Activated CD4-positive, alpha-beta T cell treated with anti-CD3 and anti-CD28 coated beads, Interleukin-2, amount 10 ng/mL, durations not matched to agents 7 days and 5 days (primary cell): ENCODE results near the gene POMP. TPM values are rescaled to one million over a fixed set of nuclear protein-coding genes. Genes with fewer than 3 reads are reported as not detected.
A peak's percentile ranks its signal among the peaks of the same experiment; 100 is the strongest.

Source experiments
- CTCF ChIA-PET: fragments of 350-600 bp; sonication (Branson Sonifier 250); formaldehyde crosslinking; loops from one replicate; lab custom pipeline; 2021; ENCODE audit warnings: antibody characterized with exemption; lab: Charles Lee
- POLR2A ChIA-PET: fragments of 350-600 bp; sonication (Branson Sonifier 250); formaldehyde crosslinking; loops from one replicate; lab custom pipeline; 2021; ENCODE audit warnings: antibody characterized with exemption; lab: Charles Lee
- DNase-seq: peaks from one replicate; pipeline ENCODE4 v3.0.0-alpha.2; 2020
- H3K27ac Mint-ChIP-seq: one replicate; pipeline ENCODE4 v1.8.0; 2021; ENCODE audit warnings: mild to moderate bottlenecking, moderate library complexity, mixed read lengths
- H3K27me3 Mint-ChIP-seq: one replicate; pipeline ENCODE4 v1.8.0; 2021; ENCODE audit warnings: mixed read lengths
- H3K36me3 Mint-ChIP-seq: one replicate; pipeline ENCODE4 v1.8.0; 2021; ENCODE audit warnings: low read depth, mixed read lengths
- H3K4me1 Mint-ChIP-seq: one replicate; pipeline ENCODE4 v1.8.0; 2021; ENCODE audit warnings: mixed read lengths
- H3K4me3 Mint-ChIP-seq: one replicate; pipeline ENCODE4 v1.8.0; 2021; ENCODE audit warnings: mild to moderate bottlenecking, moderate library complexity, mixed read lengths
- H3K9me3 Mint-ChIP-seq: one replicate; pipeline ENCODE4 v1.8.0; 2021; ENCODE audit warnings: mixed read lengths
- total RNA-seq, 2 experiments: library from RNA; stranded (reverse); gene quantifications; one replicate each; pipeline ENCODE4 v1.2.3, GENCODE V29; 2021

Gene POMP
- total RNA-seq, 2 experiments from 2014 or later = 66.7 to 67.8 TPM

- no peaks in the 10 kb centered on the region for H3K9me3 Mint-ChIP-seq
- DNase-seq = peak; percentile 13
- H3K4me1 Mint-ChIP-seq = peaks cover 15% of the 10 kb centered on the region
- peak overlapping the region; percentile 36 for H3K27ac Mint-ChIP-seq
- H3K36me3 Mint-ChIP-seq = peaks cover 30% of the 10 kb centered on the region
- H3K27me3 Mint-ChIP-seq = no peaks in the 10 kb centered on the region
- ChIA-PET CTCF (interaction anchor here (1.2 kb wide), 1 partner anchor 49 kb away, joined by 3 read pairs; the partner anchor contains the start of gene POMP), POLR2A (no interaction called here)
- no peak overlapping the region for H3K4me3 Mint-ChIP-seq
Observed at GRCh38 chr13:28707629-28708427, 48.9 kb downstream of the POMP start.

DNA sequence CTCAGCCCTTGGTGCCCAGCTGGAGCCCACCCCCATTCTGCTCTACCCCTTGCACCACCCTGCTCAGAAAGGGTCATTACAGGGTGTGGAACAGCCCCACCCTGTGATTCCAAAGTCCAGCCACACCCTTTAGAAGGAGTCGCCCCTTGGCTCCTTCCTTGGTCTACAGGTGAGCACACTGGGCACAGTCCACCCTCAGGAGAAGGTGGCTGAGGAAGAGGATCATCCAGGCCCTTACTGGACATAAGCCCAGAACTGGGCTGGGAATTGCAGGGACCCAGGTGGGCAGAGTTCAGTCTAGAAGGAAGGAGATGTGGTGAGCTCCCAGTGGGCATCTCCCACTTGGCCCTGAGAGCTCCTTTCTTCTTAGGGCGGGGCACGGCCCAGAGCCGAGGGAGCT, 51.2 kb downstream of the POMP start:
- H3K27ac Mint-ChIP-seq = no peak overlapping the region
- DNase-seq = no peak
- no peaks in the 10 kb centered on the region for H3K27me3 Mint-ChIP-seq
- peaks cover 15% of the 10 kb centered on the region for H3K4me1 Mint-ChIP-seq
- no peak overlapping the region for H3K4me3 Mint-ChIP-seq
- peaks cover 32% of the 10 kb centered on the region for H3K36me3 Mint-ChIP-seq
- ChIA-PET CTCF (no interaction called here), POLR2A (no interaction called here)
- H3K9me3 Mint-ChIP-seq = no peaks in the 10 kb centered on the region

- Mint-ChIP-seq H3K4me3 (no peak overlapping the region), H3K27me3 (no peaks in the 10 kb centered on the region), H3K9me3 (no peaks in the 10 kb centered on the region), H3K27ac (no peak overlapping the region), H3K4me1 (peaks cover 24% of the 10 kb centered on the region), H3K36me3 (peaks cover 24% of the 10 kb centered on the region)
- POLR2A ChIA-PET = no interaction called here
- CTCF ChIA-PET = no interaction called here
- DNase-seq = no peak
Observed at GRCh38 chr13:28714651-28715050, 55.7 kb downstream of the POMP start.

DNA sequence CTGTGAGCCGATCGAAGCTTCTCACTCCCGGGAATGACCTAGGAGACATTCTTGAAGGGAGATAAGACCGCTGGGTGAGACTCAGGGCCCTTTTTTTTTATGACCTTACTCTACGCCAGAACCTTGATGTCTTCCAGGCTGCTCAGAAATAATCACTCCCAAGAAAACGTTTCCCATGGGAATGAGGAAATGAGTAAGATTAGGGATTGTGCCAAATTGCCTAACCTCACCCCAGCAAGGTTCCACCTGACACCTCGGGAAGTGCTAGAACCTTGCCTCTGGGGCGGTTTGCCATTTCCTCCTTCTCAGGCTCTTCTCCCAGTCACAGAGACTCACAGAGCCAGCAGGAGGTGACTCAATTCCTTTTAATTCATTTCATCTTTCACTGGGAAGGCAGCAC, 57.6 kb downstream of the POMP start:
- peaks cover 25% of the 10 kb centered on the region for H3K4me1 Mint-ChIP-seq
- peaks cover 19% of the 10 kb centered on the region for H3K36me3 Mint-ChIP-seq
- ChIA-PET CTCF (interaction anchor here (0.6 kb wide), 1 partner anchor 10 kb away, joined by 5 read pairs; no protein-coding TSS in a partner anchor), POLR2A (no interaction called here)
- no peaks in the 10 kb centered on the region for H3K27me3 Mint-ChIP-seq
- no peaks in the 10 kb centered on the region for H3K9me3 Mint-ChIP-seq
- no peak for DNase-seq
- H3K27ac Mint-ChIP-seq = peak overlapping the region; percentile 37
- H3K4me3 Mint-ChIP-seq = no peak overlapping the region

- ChIA-PET CTCF (interaction anchor here (0.6 kb wide), 1 partner anchor 10 kb away, joined by 5 read pairs; no protein-coding TSS in a partner anchor), POLR2A (no interaction called here)
- H3K36me3 Mint-ChIP-seq = peaks cover 18% of the 10 kb centered on the region
- peaks cover 2% of the 10 kb centered on the region for H3K27me3 Mint-ChIP-seq
- H3K9me3 Mint-ChIP-seq = no peaks in the 10 kb centered on the region
- H3K27ac Mint-ChIP-seq = peak overlapping the region; percentile 5
- H3K4me3 Mint-ChIP-seq = peak overlapping the region; percentile 83
- DNase-seq = no peak
- peaks cover 25% of the 10 kb centered on the region for H3K4me1 Mint-ChIP-seq
Observed at GRCh38 chr13:28717170-28717569, 58.2 kb downstream of the POMP start.

GRCh38 chr13:28718196-28718542, 59.2 kb downstream of the POMP start:
- H3K4me3 Mint-ChIP-seq = peak overlapping the region; percentile 83
- ChIA-PET POLR2A (no interaction called here), CTCF (interaction anchor here (0.6 to 1.3 kb wide), 2 partner anchors 29 to 633 kb away, joined by 3 read pairs; no protein-coding TSS in a partner anchor)
- peak; percentile 8 for DNase-seq
- H3K27me3 Mint-ChIP-seq = peaks cover 4% of the 10 kb centered on the region
- H3K4me1 Mint-ChIP-seq = peaks cover 25% of the 10 kb centered on the region
- H3K27ac Mint-ChIP-seq = peak overlapping the region; percentile 93
- peaks cover 15% of the 10 kb centered on the region for H3K36me3 Mint-ChIP-seq
- no peaks in the 10 kb centered on the region for H3K9me3 Mint-ChIP-seq

DNA sequence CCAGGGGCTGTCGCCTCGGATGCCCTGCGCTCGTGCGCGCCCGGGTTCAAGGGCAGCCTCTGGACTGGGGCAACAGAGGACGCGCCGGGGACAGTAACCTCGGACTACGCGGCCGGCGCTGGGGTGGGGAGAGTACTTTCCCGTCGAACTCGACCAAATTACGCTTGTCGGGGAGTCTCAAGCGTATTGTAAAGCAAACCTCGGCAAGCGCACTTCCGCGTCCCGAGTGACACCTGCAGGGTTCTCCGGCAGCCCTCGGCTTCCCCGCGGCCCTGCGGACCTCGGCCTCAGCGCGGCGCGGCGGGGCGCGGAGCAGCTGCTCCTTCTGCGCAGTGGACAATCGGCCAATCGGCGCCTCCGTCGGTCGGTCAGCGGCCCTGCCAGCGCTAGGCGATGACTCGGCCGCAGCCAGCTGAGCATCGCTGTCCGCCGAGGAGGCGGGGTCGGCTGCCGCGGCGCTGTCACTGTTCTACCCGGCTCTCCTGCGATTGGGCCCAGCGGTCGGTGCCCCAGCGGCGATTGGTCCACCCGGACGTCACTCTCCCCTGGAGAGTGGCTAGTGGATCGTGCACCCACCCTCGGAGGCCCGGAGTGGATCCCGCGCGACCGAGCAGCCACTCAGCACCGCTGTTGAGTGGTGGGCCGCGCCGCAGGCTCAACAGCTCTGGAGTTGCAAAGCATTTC, 59.8 kb downstream of the POMP start, which contains the start of gene SLC46A3:
SLC46A3 (minus strand) TSS at position 428 of the 684 bp plus-strand sequence. CDS start 972 bp downstream, outside the sequence.
- H3K27me3 Mint-ChIP-seq = peaks cover 4% of the 10 kb centered on the region
- DNase-seq = peak; percentile 97
- POLR2A ChIA-PET = no interaction called here
- H3K4me3 Mint-ChIP-seq = peak within 1 kb of the TSS; percentile 83
- CTCF ChIA-PET = interaction anchor here (0.9 to 1.3 kb wide), 2 partner anchors 29 to 76 kb away, joined by 3 read pairs; no protein-coding TSS in a partner anchor
- H3K9me3 Mint-ChIP-seq = no peaks in the 10 kb centered on the region
- peaks cover 25% of the 10 kb centered on the region for H3K4me1 Mint-ChIP-seq
- peaks cover 15% of the 10 kb centered on the region for H3K36me3 Mint-ChIP-seq
- peak within 1 kb of the TSS; percentile 93 for H3K27ac Mint-ChIP-seq

GRCh38 chr13:28719227-28720055, 60.5 kb downstream of the POMP start:
- Mint-ChIP-seq H3K36me3 (peaks cover 15% of the 10 kb centered on the region), H3K27ac (peak overlapping the region; percentile 93), H3K27me3 (peaks cover 4% of the 10 kb centered on the region), H3K9me3 (no peaks in the 10 kb centered on the region), H3K4me1 (peaks cover 25% of the 10 kb centered on the region), H3K4me3 (peak overlapping the region; percentile 83)
- no peak for DNase-seq
- POLR2A ChIA-PET = no interaction called here
- CTCF ChIA-PET = interaction anchor here (0.9 to 1.3 kb wide), 2 partner anchors 28 to 75 kb away, joined by 3 read pairs; no protein-coding TSS in a partner anchor

- H3K9me3 Mint-ChIP-seq = no peaks in the 10 kb centered on the region
- H3K36me3 Mint-ChIP-seq = no peaks in the 10 kb centered on the region
- DNase-seq = no peak
- H3K27me3 Mint-ChIP-seq = peaks cover 16% of the 10 kb centered on the region
- no peak overlapping the region for H3K4me3 Mint-ChIP-seq
- CTCF ChIA-PET = interaction anchor here (0.6 kb wide), 1 partner anchor 83 kb away, joined by 5 read pairs; no protein-coding TSS in a partner anchor
- POLR2A ChIA-PET = no interaction called here
- H3K27ac Mint-ChIP-seq = no peak overlapping the region
- H3K4me1 Mint-ChIP-seq = peaks cover 9% of the 10 kb centered on the region
Observed at GRCh38 chr13:28723806-28724205, 64.9 kb downstream of the POMP start.

GRCh38 chr13:28725046-28725610, 66.2 kb downstream of the POMP start:
- Mint-ChIP-seq H3K27ac (no peak overlapping the region), H3K36me3 (no peaks in the 10 kb centered on the region), H3K4me3 (no peak overlapping the region), H3K4me1 (no peaks in the 10 kb centered on the region), H3K9me3 (no peaks in the 10 kb centered on the region), H3K27me3 (peaks cover 17% of the 10 kb centered on the region)
- no peak for DNase-seq
- POLR2A ChIA-PET = no interaction called here
- CTCF ChIA-PET = no interaction called here
